Muscle of leg (tissue), 11 donors: ENCODE results near the gene GARIN5A. TPM values are rescaled to one million over a fixed set of nuclear protein-coding genes. Genes with fewer than 3 reads are reported as not detected.

Experiments
- DNase-seq: peaks from one replicate; pipeline ENCODE4 v3.0.0; 2013
- H3K27ac ChIP-seq: one replicate; pipeline ENCODE4 v1.5.1; 2013; ENCODE audit warnings: mild to moderate bottlenecking, low read length, control low read depth
- H3K27me3 ChIP-seq: one replicate; pipeline ENCODE4 v1.6.1; 2013; ENCODE audit warnings: low read length; ENCODE audit not compliant: control insufficient read depth, insufficient read depth
- H3K36me3 ChIP-seq: one replicate; pipeline ENCODE4 v1.6.1; 2013; ENCODE audit warnings: low read length; ENCODE audit not compliant: control insufficient read depth, insufficient read depth
- H3K4me1 ChIP-seq: one replicate; pipeline ENCODE4 v1.6.1; 2013; ENCODE audit warnings: low read length; ENCODE audit not compliant: control insufficient read depth, insufficient read depth
- H3K4me3 ChIP-seq: one replicate; pipeline ENCODE4 v1.5.1; 2013; ENCODE audit warnings: low read length, control low read depth
- H3K9me3 ChIP-seq: replicated peaks from 2 replicates; pipeline ENCODE4 v1.6.1; 2013; ENCODE audit warnings: low read depth, low read length; ENCODE audit not compliant: control insufficient read depth
- WGBS: methylation state at CpG from one replicate; pipeline ENCODE4 v1.1.5; 2013; ENCODE audit warnings: missing lambda C conversion rate; ENCODE audit not compliant: insufficient coverage; 5-methylcytosine and 5-hydroxymethylcytosine counted together
- polyA plus RNA-seq, 8 donors: library from polyadenylated mRNA; unstranded; fragments of 120-200 nt; gene quantifications; one replicate each; pipeline versions ENCODE4 v1.2.1 to v1.2.3, GENCODE V29; 2013; ENCODE audit warnings: inconsistent platforms in 1 of 8, low replicate concordance in 1 of 8; ENCODE audit not compliant: insufficient read length in 8 of 8, insufficient read depth in 1 of 8
- total RNA-seq: library from RNA; stranded (reverse); fragments of 120-200 nt; gene quantifications from one replicate; pipeline ENCODE4 v1.2.4, GENCODE V29; 2013

Gene GARIN5A
- total and polyA plus RNA-seq, 9 donors = 3.3 to 6.2 (median 4.4) TPM

- Histone ChIP-seq H3K4me1 (peaks cover 24% of the 10 kb centered on the region), H3K9me3 (no peaks in the 10 kb centered on the region), H3K4me3 (peak overlapping the region; percentile 15), H3K27ac (peak overlapping the region; percentile 20), H3K36me3 (no peaks in the 10 kb centered on the region), H3K27me3 (peaks cover 41% of the 10 kb centered on the region)
- DNase-seq = no peak
- 91% methylated on average over 14 of the region's 26 CpGs for WGBS
Observed at GRCh38 chr19:50427318-50427925, 49.2 kb downstream of the GARIN5A start.

- WGBS = 64% methylated on average over 5 of the region's 7 CpGs
- peaks cover 31% of the 10 kb centered on the region for H3K27me3 ChIP-seq
- no peaks in the 10 kb centered on the region for H3K36me3 ChIP-seq
- H3K27ac ChIP-seq = no peak overlapping the region
- H3K9me3 ChIP-seq = no peaks in the 10 kb centered on the region
- no peak for DNase-seq
- H3K4me3 ChIP-seq = no peak overlapping the region
- peaks cover 11% of the 10 kb centered on the region for H3K4me1 ChIP-seq
Observed at GRCh38 chr19:50425581-50425980, 51.1 kb downstream of the GARIN5A start.

- Histone ChIP-seq H3K4me1 (peaks cover 17% of the 10 kb centered on the region), H3K4me3 (no peak overlapping the region), H3K36me3 (no peaks in the 10 kb centered on the region), H3K27me3 (peaks cover 33% of the 10 kb centered on the region), H3K27ac (no peak overlapping the region), H3K9me3 (no peaks in the 10 kb centered on the region)
- no peak for DNase-seq
- 87% methylated on average over 11 of the region's 22 CpGs for WGBS
Observed at GRCh38 chr19:50423279-50424113, 53.2 kb downstream of the GARIN5A start.

- no peaks in the 10 kb centered on the region for H3K9me3 ChIP-seq
- no peak for DNase-seq
- peaks cover 32% of the 10 kb centered on the region for H3K27me3 ChIP-seq
- no peaks in the 10 kb centered on the region for H3K36me3 ChIP-seq
- H3K4me1 ChIP-seq = peaks cover 12% of the 10 kb centered on the region
- no peak overlapping the region for H3K27ac ChIP-seq
- 74% methylated on average over 11 of the region's 18 CpGs for WGBS
- H3K4me3 ChIP-seq = no peak overlapping the region
Observed at GRCh38 chr19:50422397-50423278, 54.0 kb downstream of the GARIN5A start.

- no peak overlapping the region for H3K27ac ChIP-seq
- no peaks in the 10 kb centered on the region for H3K9me3 ChIP-seq
- no CpG with 5 or more reads among the region's 3 CpGs for WGBS
- H3K27me3 ChIP-seq = peaks cover 32% of the 10 kb centered on the region
- peaks cover 11% of the 10 kb centered on the region for H3K4me1 ChIP-seq
- H3K36me3 ChIP-seq = no peaks in the 10 kb centered on the region
- H3K4me3 ChIP-seq = no peak overlapping the region
- DNase-seq = no peak
Observed at GRCh38 chr19:50420808-50421207, 55.8 kb downstream of the GARIN5A start.

- Histone ChIP-seq H3K4me1 (peaks cover 11% of the 10 kb centered on the region), H3K9me3 (no peaks in the 10 kb centered on the region), H3K4me3 (no peak overlapping the region), H3K27ac (no peak overlapping the region), H3K36me3 (no peaks in the 10 kb centered on the region), H3K27me3 (peaks cover 32% of the 10 kb centered on the region)
- WGBS = no CpG with 5 or more reads among the region's 3 CpGs
- no peak for DNase-seq
Observed at GRCh38 chr19:50420127-50420526, 56.5 kb downstream of the GARIN5A start.

GRCh38 chr19:50419580-50420035 lies 57.0 kb downstream of the GARIN5A start:
- Histone ChIP-seq H3K36me3 (no peaks in the 10 kb centered on the region), H3K4me3 (no peak overlapping the region), H3K9me3 (no peaks in the 10 kb centered on the region), H3K27ac (no peak overlapping the region), H3K27me3 (peaks cover 32% of the 10 kb centered on the region), H3K4me1 (peaks cover 13% of the 10 kb centered on the region)
- no peak for DNase-seq
- WGBS = 6% methylated on average over 3 of the region's 8 CpGs

- peaks cover 14% of the 10 kb centered on the region for H3K4me1 ChIP-seq
- DNase-seq = no peak
- H3K9me3 ChIP-seq = no peaks in the 10 kb centered on the region
- H3K27ac ChIP-seq = no peak overlapping the region
- H3K27me3 ChIP-seq = peaks cover 32% of the 10 kb centered on the region
- H3K4me3 ChIP-seq = no peak overlapping the region
- WGBS = 7% methylated on average over 12 of the region's 14 CpGs
- H3K36me3 ChIP-seq = no peaks in the 10 kb centered on the region
Observed at GRCh38 chr19:50419022-50419579, 57.5 kb downstream of the GARIN5A start.

- peaks cover 32% of the 10 kb centered on the region for H3K27me3 ChIP-seq
- no peaks in the 10 kb centered on the region for H3K36me3 ChIP-seq
- H3K27ac ChIP-seq = no peak within 1 kb of the TSS
- H3K4me3 ChIP-seq = no peak within 1 kb of the TSS
- no peak for DNase-seq
- peaks cover 14% of the 10 kb centered on the region for H3K4me1 ChIP-seq
- H3K9me3 ChIP-seq = no peaks in the 10 kb centered on the region
- WGBS = 15% methylated on average over 13 of the region's 34 CpGs
Observed at GRCh38 chr19:50418176-50419021, 58.2 kb downstream of the GARIN5A start, which contains the start of gene SPIB. SPIB (plus strand) TSS chr19:50418938; CDS start chr19:50418963, 25 bp downstream.
